ENCODE measurements around the gene HOXB1.
"Not testable (repeated sequence)": the region's sequence is repeated elsewhere in the genome, so short reads cannot be mapped to it uniquely, and the experiment has no call there.

Gene HOXB1

DNA sequence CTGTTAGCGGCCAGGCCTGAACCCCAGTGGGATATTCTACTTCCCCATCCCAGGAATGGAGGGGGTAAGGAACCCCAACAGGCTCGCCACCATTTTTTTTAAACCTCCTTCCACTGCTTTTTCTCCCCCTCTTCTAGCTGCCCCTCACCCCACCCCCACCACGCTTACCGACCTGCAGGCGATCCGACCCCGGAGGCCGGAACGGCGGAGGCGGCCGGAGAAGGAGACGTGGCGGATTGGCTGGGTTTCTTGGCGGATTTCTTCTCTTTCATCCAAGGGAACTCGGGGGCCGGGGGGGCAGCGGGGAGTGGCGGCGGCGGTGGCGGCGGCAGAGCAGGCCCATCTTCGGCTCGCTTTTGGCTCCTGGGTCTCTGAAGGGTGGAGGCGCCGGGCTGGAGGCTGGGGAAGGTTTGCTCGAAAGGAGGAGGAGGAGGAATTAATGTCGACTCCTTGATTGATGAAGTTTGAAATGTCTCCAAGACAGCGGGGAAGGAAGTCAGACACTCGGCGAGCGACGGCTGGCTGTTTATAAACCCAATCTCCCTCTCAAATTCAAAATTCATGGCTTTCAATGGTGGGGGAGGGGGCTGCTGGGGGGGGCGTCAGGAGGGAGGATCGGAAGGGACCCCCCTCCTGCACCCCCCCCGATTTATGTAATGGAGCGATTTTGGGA, 13.7 kb upstream of the HOXB1 start:
- no peak for DNase-seq (ENCODE audit: low read depth in 4 of 4, low spot score in 1 of 4)

DNA sequence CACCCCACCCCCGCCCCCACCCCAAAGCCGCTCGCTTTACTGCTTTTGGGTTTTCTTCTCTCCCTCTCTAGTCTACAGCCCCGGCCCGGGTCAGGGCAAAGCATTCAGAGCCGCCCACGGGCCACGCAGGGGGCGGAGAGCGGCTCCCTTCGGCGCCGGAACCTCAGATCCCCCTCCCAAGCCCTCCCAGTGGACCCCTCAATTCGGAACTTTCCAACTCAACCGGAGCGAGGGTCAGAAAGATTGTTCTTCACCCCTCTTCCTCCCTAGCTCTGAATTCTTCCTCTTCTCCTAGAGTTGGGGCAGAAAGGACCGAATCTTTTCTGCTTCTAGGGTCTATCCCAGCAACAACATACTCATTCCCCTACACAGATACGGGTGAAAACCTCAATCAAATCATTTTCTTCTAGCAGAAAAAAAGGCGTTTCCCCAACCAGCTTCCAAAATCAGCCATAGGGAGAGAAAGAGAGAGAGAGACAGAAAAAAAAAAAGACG, 13.1 kb upstream of the HOXB1 start:
- DNase-seq (ENCODE audit: low read depth in 4 of 4, low spot score in 1 of 4), result peak in 1 of 4 experiments; percentile 17

DNA sequence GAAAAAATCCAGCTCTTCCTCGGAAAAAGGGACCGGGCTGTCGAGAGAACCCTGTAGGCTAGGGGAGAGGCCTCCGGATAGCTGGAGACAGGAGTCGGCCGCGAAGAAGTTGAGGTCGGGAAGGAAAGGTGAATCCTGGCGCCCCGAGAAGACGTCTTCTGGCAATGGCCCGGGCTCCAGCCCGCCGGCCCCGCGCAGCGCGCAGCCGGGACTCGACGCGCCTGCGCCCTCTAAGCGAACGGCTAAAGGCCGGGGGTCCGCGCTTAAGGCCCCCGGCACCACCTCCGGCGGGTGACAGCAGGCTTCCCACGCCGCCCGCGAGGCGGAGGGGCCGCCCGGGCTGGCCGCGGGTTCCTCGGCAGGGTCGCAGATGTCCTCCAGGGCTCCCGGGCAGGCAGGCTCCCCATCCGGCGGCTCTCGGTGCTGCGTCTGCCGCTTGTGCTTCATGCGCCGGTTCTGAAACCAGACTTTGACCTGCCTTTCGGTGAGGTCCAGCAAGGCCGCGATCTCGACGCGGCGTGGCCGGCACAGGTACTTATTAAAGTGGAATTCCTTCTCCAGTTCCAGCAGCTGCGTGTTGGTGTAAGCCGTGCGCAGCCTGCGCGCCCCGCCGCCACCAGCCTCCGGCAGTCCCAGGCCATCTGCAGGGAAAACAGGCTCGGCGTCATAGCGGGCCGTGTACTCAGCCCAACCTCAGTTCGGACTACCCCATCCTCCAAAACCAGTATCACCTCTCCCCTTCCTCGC, 12.5 kb upstream of the HOXB1 start:
- DNase-seq (ENCODE audit: low read depth in 4 of 4, low spot score in 1 of 4), result peak in 3 of 4 experiments; percentile 26 to 50 (median 38)

DNA sequence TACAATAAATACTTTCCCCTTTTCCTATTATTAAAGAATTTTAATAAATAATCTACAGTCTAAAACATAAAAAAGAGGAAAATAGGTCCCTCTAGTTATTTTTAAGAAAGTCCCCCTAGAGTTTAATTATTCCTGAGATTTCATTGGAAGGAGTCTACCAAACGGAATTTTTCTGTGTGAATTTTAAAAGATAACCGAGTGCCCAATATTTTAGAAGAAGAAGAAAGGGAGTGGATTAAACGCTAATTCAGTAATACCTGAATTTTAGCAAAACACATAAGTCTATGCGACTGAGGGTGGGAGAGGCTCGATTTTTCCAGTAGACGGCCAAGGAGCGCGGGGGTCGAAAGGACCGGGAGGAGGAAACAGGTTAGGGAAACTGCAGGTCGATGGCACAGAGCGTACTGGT, 11.9 kb upstream of the HOXB1 start:
- DNase-seq (ENCODE audit: low read depth in 4 of 4, low spot score in 1 of 4), result no peak

DNA sequence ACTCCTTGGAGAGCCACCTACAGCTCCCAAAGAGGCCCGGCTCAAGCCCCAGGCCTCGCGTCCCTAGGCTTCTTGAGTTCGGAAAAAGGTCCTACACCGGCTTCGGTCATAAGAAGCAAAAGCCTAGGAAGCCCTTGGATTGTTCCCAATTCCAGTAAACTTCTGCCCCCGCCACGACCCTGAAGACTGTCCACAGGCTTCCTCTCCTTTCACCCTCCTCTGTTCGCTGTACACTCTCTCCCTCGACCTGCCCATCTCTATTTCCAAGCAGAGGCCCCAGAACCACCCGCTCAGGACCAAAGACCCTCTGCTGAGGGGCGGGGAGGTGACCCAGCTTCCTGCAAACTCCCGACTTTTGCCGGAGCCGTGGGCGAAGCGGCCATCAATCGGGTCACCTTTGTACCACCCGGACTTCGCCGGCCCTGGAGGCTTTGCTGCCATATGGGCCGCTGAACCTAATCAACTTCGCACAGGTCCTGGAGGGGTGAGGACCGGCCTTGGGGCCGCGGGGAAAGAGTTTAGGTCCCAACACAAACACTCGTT, 11.4 kb upstream of the HOXB1 start:
- DNase-seq (ENCODE audit: low read depth in 4 of 4, low spot score in 1 of 4), result peak in 1 of 4 experiments; percentile 7

DNA sequence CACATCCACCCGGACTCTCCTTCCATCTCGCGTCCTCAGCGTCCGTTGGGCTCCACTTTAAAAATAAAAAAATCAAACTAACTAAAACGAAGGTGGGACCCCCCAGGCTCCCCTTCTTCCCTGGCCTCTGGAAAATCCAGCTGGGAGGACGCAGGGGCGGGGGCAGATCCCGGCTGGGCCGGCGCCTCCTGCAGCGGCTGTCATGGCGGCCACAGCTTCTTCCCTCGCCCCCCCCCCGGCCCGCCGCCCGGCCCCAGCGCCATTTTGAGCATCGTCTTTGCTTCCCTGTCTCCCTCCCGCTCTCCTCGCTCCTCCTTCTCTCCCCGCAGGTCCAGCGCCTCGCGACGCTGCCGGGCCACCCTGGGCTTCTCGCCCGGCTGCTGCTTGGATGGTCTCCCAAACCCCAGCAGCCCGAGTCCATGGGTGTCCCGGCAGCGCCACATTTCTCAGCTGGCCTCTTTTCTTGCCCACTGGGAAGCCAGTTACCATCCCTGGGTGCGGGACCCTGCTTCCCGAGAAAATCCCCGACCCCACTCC, 10.8 kb upstream of the HOXB1 start:
- DNase-seq (ENCODE audit: low read depth in 4 of 4, low spot score in 1 of 4), result peak in 2 of 4 experiments; percentile 12 to 15

DNA sequence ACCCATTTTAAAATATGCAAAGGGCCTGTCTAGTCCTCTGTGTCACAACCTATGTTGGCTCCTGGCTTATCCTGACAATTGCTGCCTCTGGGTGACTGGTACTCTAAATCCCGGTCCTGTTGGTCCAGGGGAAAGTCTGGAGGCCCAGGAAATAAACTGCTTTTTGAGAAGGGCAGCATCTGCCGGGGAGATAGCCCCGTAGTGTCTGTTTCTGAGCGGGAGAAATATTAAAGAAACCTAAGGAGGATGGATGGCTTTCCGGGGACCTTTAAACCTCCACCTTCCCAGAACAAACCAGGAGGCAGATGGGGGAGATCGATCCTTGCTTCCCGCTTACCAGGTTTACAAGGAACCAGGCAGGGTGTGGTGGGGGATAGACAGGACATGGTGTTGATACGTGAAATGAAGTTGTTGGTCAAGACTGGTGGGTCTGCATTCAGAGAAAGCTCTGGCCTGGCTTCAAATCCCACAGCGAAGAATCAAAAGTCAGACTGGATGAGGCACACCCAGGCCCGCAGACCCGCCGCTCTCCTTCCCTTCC, 10.3 kb upstream of the HOXB1 start:
- DNase-seq (ENCODE audit: low read depth in 4 of 4, low spot score in 1 of 4), result no peak

DNA sequence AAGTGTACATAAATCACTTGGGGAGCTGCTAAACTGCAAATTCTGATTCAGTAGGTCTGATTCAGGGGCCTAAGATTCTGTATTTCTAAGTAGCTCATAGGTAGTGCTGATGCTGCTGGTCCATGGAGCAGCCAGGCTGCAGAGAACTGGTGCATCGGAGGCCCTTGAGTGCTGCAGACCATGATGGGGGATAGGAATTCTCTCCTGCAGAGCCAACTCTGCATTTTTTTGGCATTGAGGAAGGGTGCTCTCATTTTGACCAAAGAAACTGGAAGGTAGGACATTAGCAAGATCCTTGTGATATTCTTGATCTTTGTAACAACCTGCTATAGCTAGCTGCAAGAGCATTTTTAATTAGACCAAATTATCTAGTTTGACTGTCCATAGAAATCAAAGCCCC, 9.4 kb upstream of the HOXB1 start:
- no peak for DNase-seq (ENCODE audit: low read depth in 4 of 4, low spot score in 1 of 4)

DNA sequence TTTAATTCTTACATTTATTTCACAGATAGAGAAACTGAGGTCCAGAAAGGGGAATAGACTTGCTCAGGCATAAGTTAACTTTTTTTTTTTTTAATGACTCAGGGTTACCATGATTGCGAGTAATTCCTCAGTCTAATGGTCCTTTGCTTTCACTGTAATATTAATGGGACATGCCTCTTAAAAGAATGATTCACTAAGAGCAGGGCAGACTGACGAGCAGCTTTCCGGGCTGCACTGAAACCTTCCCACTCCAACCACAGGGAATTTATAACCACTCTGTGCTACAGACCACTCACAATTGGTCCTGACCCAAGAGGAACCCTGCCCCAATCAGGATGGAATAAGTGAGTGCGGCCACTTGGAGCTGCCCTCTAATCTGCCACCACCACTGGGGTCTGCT, 8.4 kb upstream of the HOXB1 start:
- DNase-seq (ENCODE audit: low read depth in 4 of 4, low spot score in 1 of 4), result no peak

DNA sequence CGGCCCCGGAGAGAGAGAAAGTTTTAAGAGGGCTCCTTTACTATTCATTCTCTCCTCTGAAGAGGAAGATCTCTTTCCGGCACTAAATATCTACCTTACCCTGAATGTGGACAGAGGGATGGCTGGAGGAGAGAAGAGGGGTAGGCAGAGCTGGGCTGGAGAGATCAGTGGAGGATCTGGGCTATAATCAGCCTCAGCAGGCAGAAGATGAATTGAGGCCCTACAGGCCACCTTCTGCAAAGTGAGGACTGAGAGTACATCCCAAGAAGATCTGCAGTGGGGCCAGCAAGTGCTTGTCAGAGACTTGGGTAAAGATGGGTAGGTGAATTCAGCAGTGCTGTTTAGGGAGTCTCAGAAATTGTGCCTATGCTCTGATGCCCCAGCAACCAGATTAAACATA, 6.5 kb upstream of the HOXB1 start:
- DNase-seq (ENCODE audit: low read depth in 4 of 4, low spot score in 1 of 4), result no peak

DNA sequence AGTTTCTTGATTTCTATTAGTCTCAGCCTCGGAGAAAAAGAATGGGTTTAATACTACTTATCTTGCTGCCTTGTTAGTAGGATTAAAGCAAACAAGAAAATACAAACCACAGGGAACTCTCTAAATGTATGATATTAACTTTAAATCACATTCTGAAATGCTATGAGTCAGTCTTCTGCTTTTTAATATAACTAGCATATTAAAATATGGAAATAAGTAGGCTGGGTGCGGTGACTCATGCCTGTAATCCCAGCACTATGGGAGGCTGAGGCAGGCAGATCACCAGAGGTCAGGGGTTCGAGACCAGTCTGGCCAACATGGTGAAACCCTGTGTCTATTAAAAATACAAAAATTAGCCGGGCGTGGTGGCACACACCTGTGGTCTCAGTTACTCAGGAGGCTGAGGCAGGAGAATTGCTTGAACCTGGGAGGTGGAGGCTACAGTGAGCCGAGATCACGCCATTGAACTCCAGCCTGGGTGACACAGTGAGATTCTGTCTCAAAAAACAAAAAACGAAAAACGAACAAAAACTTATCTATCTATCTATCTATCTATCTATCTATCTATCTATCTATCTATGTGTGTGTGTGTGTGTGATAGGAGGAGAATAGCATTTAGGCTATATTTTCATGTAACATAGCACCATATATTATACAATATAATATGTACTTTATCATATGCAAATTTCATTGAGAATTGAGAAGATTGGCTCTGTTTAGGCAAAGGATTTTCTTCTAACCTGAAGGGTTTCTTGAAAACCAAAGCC, 5.2 kb upstream of the HOXB1 start:
- not testable (repeated sequence) for DNase-seq (ENCODE audit: low read depth in 4 of 4, low spot score in 1 of 4)

DNA sequence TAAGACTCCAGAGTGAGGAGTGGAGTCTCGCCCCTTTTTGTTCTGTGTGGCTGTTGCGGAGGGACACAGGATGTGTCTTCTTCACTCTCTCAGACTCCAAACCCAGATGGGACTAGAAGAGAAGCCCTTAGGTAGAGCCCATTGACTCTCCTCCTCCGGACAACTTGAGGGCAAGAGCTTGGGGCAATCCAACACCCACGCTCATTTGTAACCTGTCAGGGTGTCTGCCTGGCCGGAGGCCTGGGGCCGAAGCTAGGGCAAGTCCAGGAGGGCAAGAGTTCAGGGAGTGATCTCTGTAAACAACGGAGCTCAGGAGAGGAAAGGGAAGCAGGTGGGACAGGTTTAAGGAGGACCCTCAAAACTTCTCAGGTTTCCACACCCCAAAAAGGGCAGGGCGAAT, 1.4 kb upstream of the HOXB1 start:
- no peak for DNase-seq (ENCODE audit: low read depth in 4 of 4, low spot score in 1 of 4)

DNA sequence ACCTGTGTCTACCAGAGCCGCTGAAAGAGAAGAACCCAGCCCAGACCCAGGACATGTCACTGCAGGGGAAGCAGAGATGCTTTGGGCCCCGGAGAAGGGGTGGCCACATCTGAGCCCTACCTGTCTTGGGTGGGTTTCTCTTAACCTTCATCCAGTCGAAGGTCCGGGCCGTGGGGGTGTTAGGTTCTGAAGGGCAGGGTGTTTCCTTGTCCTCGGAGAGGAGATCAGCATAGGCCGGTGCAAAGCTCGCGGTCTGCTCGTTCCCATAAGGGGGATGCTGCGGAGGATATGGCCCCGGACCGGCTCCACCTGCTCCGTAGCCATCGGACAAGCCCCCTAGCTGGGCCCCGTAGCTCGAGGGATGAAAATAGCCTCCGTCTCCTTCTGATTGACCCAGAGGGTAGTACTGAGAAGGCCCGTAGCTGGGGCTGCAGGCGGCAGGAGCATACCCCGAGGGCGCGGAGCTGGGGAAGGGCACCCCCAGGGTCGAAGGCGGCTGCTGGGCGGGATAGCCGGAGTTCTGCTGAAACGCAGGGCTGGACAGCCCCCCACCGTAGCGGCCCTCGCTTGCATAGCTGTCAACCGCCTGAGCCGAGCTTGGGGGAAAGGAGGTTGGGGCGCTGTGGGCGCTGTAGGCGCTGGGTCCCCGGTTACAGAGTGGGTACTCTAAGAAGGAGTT, 464 bp downstream of the HOXB1 start:
- no peak for DNase-seq (ENCODE audit: low read depth in 4 of 4, low spot score in 1 of 4)

DNA sequence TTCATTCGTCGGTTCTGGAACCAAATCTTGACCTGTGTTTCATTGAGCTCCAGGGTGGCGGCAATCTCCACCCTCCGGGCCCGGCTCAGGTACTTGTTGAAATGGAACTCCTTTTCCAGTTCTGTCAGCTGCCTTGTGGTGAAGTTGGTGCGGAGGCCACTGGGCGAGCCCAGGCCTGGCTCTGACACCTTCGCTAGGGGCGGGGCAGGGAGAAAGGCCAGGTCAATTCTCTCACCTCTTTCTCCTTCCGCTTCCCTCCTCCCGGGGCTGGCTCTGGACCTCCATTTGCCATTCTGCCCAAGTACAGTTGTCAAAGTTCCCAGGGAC, 1.2 kb downstream of the HOXB1 start:
- DNase-seq (ENCODE audit: low read depth in 4 of 4, low spot score in 1 of 4), result no peak

DNA sequence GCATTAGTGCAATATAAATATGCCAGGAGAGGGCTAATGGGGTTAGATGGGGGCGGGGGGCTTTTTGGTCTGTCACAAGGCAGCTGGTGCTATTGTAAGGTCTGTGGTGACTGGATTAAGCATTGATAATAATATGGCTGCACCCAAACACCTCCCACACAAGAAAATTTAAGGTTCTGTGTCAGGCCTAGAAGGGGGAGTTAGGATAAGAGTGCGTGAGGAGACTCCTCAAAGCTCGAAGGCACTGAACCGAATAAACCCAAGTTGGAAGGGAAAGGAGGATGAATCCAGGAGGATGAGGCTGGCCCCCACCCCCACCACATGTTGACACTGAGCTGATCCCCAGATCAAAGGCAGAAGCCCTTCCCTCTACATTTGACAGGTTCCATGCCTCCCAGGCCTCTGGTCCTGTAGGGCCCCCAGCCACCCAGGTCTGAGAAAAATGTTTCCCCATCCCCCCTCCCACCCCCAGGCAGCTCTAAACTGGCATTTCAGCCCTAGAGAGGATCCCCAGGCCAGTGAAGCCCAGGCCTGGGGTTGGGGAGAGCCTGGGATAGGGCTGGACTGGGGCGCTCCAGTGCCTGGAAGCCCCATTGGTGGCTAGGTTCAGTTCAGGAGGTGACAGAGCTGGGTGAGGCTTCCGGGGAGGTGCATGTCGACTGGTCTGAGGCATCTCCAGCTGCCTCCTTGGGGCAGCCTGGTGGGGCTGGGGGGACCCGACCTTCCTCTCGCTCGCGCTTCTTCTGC, 1.7 kb downstream of the HOXB1 start:
- DNase-seq (ENCODE audit: low read depth in 4 of 4, low spot score in 1 of 4), result no peak

DNA sequence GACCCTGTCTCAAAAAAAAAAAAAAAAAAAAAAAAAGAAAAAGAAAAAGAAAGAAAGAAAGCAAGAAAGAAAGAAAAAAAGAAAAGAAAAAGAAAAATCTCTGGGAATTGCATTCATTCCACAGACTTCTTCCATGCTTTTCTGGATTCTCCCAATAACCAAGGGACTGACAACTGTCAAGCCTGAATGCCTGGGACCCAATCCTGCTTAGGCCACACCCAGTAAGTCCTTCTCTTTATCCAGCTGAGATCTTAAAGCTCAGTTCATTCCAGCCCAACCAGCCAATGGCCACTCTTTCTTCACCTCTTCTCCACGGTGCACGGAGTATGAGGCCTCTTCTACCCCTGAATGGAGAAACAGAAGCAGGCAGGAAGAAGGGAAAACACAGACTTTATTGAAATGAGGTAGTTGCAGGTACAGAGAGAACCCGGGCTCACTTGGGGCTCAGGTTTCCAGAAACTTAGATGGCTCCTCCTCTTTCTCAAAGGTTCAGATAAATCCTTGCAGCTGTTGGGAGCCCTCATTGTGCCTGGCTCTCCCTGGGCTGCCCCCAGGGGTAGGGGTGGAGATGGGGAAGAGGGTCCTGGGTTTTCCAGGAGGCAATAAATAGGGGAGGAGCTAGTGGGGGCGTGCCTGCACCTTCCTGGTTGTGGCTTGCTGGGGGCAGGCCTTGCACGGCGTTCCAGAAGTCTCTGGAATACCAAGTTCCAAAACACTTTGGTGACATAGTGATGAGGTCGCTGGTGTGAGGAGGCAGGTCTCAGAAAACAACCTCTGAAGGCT, 2.5 kb downstream of the HOXB1 start:
- DNase-seq (ENCODE audit: low read depth in 4 of 4, low spot score in 1 of 4), result no peak

DNA sequence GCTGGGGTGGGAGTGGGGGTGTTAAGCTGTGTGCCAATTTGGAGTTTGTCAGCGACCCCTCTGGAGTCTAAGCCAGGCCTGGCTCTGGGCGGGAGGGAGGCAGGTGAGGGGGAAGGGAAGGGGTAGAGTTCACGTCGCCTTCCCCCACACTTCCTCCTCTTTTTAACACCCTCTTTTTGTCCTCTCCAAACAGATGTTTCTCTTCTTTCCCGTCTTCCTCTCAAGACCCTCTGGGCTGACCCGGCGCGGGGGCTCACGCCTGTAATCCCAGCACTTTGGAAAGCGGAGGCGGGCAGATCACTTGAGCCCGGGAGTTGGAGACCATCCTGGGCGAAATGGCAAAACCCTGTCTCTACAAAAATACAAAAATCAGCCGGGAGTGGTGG, 3.3 kb downstream of the HOXB1 start:
- no peak for DNase-seq (ENCODE audit: low read depth in 4 of 4, low spot score in 1 of 4)

DNA sequence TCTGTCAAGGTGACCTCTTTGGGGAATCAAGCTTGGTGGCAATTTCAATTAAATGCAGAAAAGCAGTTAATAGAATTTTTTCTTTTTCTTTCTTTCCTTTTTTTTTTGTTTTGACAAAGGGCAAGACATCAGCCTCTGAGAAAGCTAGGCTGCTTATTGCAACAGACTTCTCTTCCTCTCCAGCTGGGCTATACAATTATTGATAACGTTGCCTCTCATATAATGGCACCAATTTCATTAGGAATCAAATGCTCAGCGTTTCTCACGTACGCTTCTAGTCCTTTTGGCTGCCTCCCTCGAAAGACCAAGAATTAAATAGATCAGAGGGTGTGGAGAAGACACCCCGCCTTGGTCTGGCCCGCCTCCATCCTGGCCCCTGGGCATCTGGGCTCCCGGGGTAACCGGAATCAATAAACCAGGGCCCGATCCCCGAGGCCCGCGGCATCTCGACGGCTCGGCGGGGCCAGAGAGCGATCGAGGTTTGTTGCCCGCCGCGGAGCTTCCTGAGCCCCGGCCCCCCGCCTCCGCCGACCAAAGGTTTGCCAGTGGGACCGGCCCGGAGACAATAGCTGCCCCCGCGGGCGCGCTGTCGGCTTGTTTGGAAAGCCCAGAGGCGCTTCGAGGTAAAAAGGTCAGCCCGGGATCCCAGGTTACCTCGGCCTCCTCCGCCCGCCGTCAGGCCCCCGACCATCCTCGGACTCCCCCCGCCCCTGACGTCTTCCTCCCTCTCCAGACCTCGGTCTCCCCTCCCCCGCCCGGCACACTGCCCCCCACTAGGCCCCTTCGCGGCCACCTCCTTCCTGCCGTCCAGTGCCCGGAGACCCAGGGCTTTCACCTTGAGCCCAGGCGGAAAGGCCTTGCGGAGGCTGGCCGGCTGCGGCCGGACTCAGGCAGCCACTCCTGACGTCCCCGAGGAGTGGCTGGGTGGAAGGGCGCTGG, 3.9 kb downstream of the HOXB1 start:
- DNase-seq (ENCODE audit: low read depth in 4 of 4, low spot score in 1 of 4), result no peak

Measured in stimulated activated CD4-positive, alpha-beta T cell treated with anti-CD3 and anti-CD28 coated beads, Interleukin-1b, Interleukin-23, amount 100 ng/mL, for 24 hours (primary cell).